Pancreas (tissue), 10 donors: ENCODE measurements around the gene PUS10. TPM values are rescaled to one million over a fixed set of nuclear protein-coding genes. Genes with fewer than 3 reads are reported as not detected.
A peak's percentile ranks its signal among the peaks of the same experiment; 100 is the strongest.

Experiments
- ATAC-seq, 4 donors: fragments of 200-7000 bp; cut with Tn5 transposase; one replicate each; pipeline versions ENCODE4 v1.8.0 to v1.9.1; 2020; ENCODE audit warnings: mild to moderate bottlenecking in 4 of 4, moderate library complexity in 4 of 4
- DNase-seq, 6 donors: peaks; one replicate each; pipeline ENCODE4 v3.0.0-alpha.2; 2020
- FAIRE-seq: peaks from 2 replicates; lab custom pipeline; 2012; peaks lifted over from hg19 to GRCh38; lab: Jason Lieb, UNC
- H3K27ac ChIP-seq, 4 donors: fragments of 200-600 bp; sonication (generic); 1 replicate in 3 of 4; 2 replicates in 1 of 4; pipeline versions ENCODE4 v1.5.0 to v1.8.0; 2020
- H3K27me3 ChIP-seq, 4 donors: fragments of 200-600 bp; one replicate each; pipeline ENCODE4 v1.8.0; 2021
- H3K36me3 ChIP-seq, 3 donors: fragments of 200-600 bp; sonication (generic) in 1 of 3; one replicate each; pipeline versions ENCODE4 v1.5.0 to v1.8.0; 2020 to 2021
- H3K4me1 ChIP-seq, 3 donors: fragments of 200-600 bp; one replicate each; pipeline ENCODE4 v1.8.0; 2021
- H3K4me3 ChIP-seq, 4 donors: fragments of 200-600 bp; sonication (generic) in 2 of 4; one replicate each; pipeline versions ENCODE4 v1.5.0 to v1.8.0; 2020 to 2021
- H3K9me3 ChIP-seq, 4 donors: fragments of 200-600 bp; one replicate each; pipeline ENCODE4 v1.8.0; 2021
- CTCF ChIP-seq, 4 donors: fragments of 200-600 bp; sonication (generic) in 3 of 4; IDR thresholded peaks; one replicate each; pipeline versions ENCODE4 v1.5.0 to v1.8.0; 2021; ENCODE audit warnings: antibody characterized with exemption in 4 of 4
- WGBS, 2 donors: extraction: QIAGEN DNeasy Blood & Tissue Kit; methylation state at CpG; one replicate each; pipeline ENCODE4 v1.1.7; 2013; 5-methylcytosine and 5-hydroxymethylcytosine counted together
- intact Hi-C, 3 donors: fragments of 100-400 bp; cut with DNase I; formaldehyde crosslinking; loops; one replicate each; pipeline versions ENCODE4 v1.11.1 to v1.14.2; 2022
- polyA plus RNA-seq, 2 donors: library from polyadenylated mRNA; stranded (reverse); fragments of 200-250 nt; gene quantifications; one replicate each; pipeline ENCODE4 v1.2.3, GENCODE V29; 2013
- total RNA-seq, 6 donors: library from RNA; stranded (reverse); fragmentation: NEBNext Ultra II Directional in 4 of 6; extraction: Animal tissue kit (Norgen Biotek cat#: 25700) in 4 of 6; gene quantifications; one replicate each; pipeline versions ENCODE4 v1.2.1 to v1.2.4, GENCODE V29; 2021 to 2023
- donor health status: healthy with polysubstance abuse.
- donor health status: DM: no; HTN: no; CAD: no; lungs with moderate emphysema.
- donor health status: DM: no; HTN: no; CAD: no.
- donor health status: control.
- donor health status: control.
- donor health status: Bipolar disorder and iron deficiency.
- donor health status: DM: yes; HTN: yes; CAD: no.
- donor health status: DM: no; HTN: no; CAD: no.
- donor health status: DM: no; HTN: no; CAD: no.
- donor health status: DM: yes; HTN: yes; CAD: no.

Gene PUS10
- total and polyA plus RNA-seq, 8 donors: 1.6 to 6.0 (median 2.8) TPM

DNA sequence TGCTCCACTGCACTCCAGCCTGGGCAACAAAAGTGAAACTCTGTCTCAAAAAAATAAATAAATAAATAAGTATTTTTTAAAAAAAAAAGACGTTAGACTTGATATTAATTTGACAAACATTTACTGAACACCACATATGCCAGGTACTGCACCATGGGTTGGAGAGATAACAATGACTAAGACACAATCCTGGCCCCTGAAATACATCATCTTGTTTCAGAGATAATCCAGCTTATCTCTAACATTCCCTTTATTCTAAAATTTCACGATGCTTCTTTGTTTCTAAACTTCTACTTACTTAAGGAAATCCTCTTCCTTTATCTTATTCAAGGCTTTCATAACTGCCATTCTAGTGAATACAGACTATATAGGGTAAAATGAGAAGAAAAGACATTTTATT, 55.5 kb downstream of the PUS10 start:
- H3K4me1 ChIP-seq: peaks cover 4 to 12% (median 8%) of the 10 kb centered on the region in 3 donors
- FAIRE-seq (no peak), ATAC-seq (no peak), DNase-seq (no peak)
- intact Hi-C loops: no loop called here
- no peak for TF ChIP-seq CTCF (IDR thresholded peaks at IDR 0.05)
- H3K9me3 ChIP-seq: no peaks in the 10 kb centered on the region
- 52 to 53% methylated on average over 2 of the region's 2 CpGs for WGBS, 2 donors
- no peaks in the 10 kb centered on the region for H3K36me3 ChIP-seq
- H3K4me3 ChIP-seq: no peak overlapping the region
- H3K27me3 ChIP-seq: no peaks in the 10 kb centered on the region
- no peak overlapping the region for H3K27ac ChIP-seq

GRCh38 chr2:60961457-60961856, 56.6 kb downstream of the PUS10 start:
- Histone ChIP-seq H3K4me1 (peaks cover 4 to 12% (median 8%) of the 10 kb centered on the region in 3 donors), H3K9me3 (no peaks in the 10 kb centered on the region), H3K27me3 (no peaks in the 10 kb centered on the region), H3K4me3 (no peak overlapping the region), H3K36me3 (no peaks in the 10 kb centered on the region), H3K27ac (no peak overlapping the region)
- TF ChIP-seq CTCF (IDR thresholded peaks at IDR 0.05): no peak
- ATAC-seq (peak in 2 of 4 donors; percentile 69 to 79), FAIRE-seq (no peak), DNase-seq (no peak)
- WGBS, 2 donors: 57 to 70% methylated on average over 4 of the region's 4 CpGs
- intact Hi-C loops: no loop called here

DNA sequence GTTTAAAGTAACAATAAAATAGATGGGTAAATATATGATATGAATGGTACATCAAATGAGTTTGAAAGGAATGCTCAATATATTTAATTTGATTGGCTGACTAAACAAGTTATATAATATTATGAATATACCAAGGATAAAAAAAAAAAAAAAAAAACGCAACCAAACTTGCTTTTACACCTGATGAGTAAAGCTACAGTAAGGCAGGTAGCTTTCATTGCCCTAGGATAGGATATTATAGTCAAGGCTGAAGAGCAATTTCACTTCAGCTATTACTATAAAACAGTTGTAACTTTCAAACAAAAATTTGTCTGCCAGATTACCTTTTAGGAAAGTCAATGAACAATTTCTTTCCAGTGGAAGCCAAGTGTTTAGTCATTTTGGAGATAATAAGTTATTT, 57.3 kb downstream of the PUS10 start:
- no peak for TF ChIP-seq CTCF (IDR thresholded peaks at IDR 0.05)
- H3K27ac ChIP-seq: no peak overlapping the region
- no peaks in the 10 kb centered on the region for H3K36me3 ChIP-seq
- DNase-seq (no peak), FAIRE-seq (no peak), ATAC-seq (no peak)
- H3K27me3 ChIP-seq: no peaks in the 10 kb centered on the region
- no peak overlapping the region for H3K4me3 ChIP-seq
- H3K4me1 ChIP-seq: peaks cover under 1 to 8% (median 4%) of the 10 kb centered on the region in 3 donors
- WGBS, 2 donors: 76 to 89% methylated on average over 1 of the region's 1 CpG
- H3K9me3 ChIP-seq: no peaks in the 10 kb centered on the region
- intact Hi-C loops: no loop called here

GRCh38 chr2:60959501-60959900, 58.6 kb downstream of the PUS10 start:
- ATAC-seq: no peak
- no peak for TF ChIP-seq CTCF (IDR thresholded peaks at IDR 0.05)
- intact Hi-C loops: no loop called here
- no peak overlapping the region for H3K4me3 ChIP-seq
- no peak for FAIRE-seq
- H3K27me3 ChIP-seq: no peaks in the 10 kb centered on the region
- no peaks in the 10 kb centered on the region for H3K9me3 ChIP-seq
- DNase-seq: no peak
- H3K4me1 ChIP-seq: no peaks in the 10 kb centered on the region
- 92% methylated on average over 7 of the region's 7 CpGs for WGBS, 2 donors
- no peaks in the 10 kb centered on the region for H3K36me3 ChIP-seq
- H3K27ac ChIP-seq: no peak overlapping the region

- no peak for FAIRE-seq
- ATAC-seq: no peak
Measured at GRCh38 chr2:60958800-60959199, 59.3 kb downstream of the PUS10 start.

More at GRCh38 chr2:60958800-60959199, 59.3 kb downstream of the PUS10 start:
- 84 to 89% methylated on average over 3 of the region's 3 CpGs for WGBS, 2 donors
- Histone ChIP-seq H3K4me1 (no peaks in the 10 kb centered on the region), H3K4me3 (no peak overlapping the region), H3K36me3 (no peaks in the 10 kb centered on the region), H3K27ac (no peak overlapping the region), H3K9me3 (no peaks in the 10 kb centered on the region), H3K27me3 (no peaks in the 10 kb centered on the region)
- TF ChIP-seq CTCF (IDR thresholded peaks at IDR 0.05): no peak
- no peak for DNase-seq
- intact Hi-C loops: no loop called here
